Measurements from ENCODE around the gene DMGDH. TPM values are rescaled to one million over a fixed set of nuclear protein-coding genes. Genes with fewer than 3 reads are reported as not detected.

Gene DMGDH
- total and polyA plus RNA-seq, 10 of the 15 experiments (the other 5 are each of a cell fraction or from before 2014, with no cell fraction given) = 0.22 to 1.5 (median 0.44) TPM; not detected in 3

DNA sequence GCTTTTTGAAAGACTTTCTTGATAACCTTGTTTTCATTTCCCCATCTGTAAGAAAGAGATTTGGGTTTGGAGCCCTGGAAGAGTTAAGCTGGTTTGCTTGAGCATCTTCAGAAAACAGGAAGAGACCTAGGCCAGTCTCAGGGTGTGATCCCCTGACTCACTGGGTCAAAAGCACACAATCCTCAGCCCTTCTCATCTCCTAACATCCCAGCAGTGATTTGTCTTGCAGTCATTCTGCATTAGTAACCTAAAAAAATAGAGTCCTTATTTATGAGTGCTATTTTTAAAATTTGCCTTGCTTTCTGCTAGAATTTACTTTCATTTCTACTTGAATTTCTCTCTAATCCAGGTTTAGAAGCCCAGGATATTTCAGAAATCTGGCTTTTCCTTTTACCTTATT, 68.0 kb downstream of the DMGDH start:
- in situ Hi-C loops (cut with MboI) (no loop called here), intact Hi-C loops (cut with micrococcal nuclease; ENCODE audit: unreplicated experiment) (no loop called here)
- POLR2A ChIA-PET = no interaction called here

More for the DNA sequence above, 68.0 kb downstream of the DMGDH start:
- H3K9ac ChIP-seq (ENCODE audit: control insufficient read depth, insufficient read depth, low read length) = no peak overlapping the region
- TF ChIP-seq IKZF1 (conservative IDR thresholded peaks at IDR 0.05) (no peak), FOXK2 (IDR thresholded peaks at IDR 0.05) (no peak), RELA (IDR thresholded peaks at IDR 0.05; ENCODE audit: borderline replicate concordance, partially characterized antibody) (no peak), TCF7 (IDR thresholded peaks at IDR 0.05; ENCODE audit: borderline replicate concordance) (no peak), PAX8 (IDR thresholded peaks at IDR 0.05) (no peak), NR2C2 (IDR thresholded peaks at IDR 0.05; ENCODE audit: borderline replicate concordance, control insufficient read depth, insufficient read length, low read depth) (no peak), NFYA (IDR thresholded peaks at IDR 0.05; ENCODE audit: borderline replicate concordance, low read depth, low read length) (no peak), GABPA (IDR thresholded peaks at IDR 0.05; ENCODE audit: low read depth) (no peak), SMAD1 (IDR thresholded peaks at IDR 0.05; ENCODE audit: low read depth, partially characterized antibody) (no peak), TCF3 (IDR thresholded peaks at IDR 0.05; ENCODE audit: borderline replicate concordance, insufficient read depth, low read depth, low read length) (no peak), BHLHE40 (IDR thresholded peaks at IDR 0.05; ENCODE audit: borderline replicate concordance in 1 of 2, low read depth in 2 of 2, low read length in 1 of 2) (no peak)
- TF ChIP-seq, protein P1, sequence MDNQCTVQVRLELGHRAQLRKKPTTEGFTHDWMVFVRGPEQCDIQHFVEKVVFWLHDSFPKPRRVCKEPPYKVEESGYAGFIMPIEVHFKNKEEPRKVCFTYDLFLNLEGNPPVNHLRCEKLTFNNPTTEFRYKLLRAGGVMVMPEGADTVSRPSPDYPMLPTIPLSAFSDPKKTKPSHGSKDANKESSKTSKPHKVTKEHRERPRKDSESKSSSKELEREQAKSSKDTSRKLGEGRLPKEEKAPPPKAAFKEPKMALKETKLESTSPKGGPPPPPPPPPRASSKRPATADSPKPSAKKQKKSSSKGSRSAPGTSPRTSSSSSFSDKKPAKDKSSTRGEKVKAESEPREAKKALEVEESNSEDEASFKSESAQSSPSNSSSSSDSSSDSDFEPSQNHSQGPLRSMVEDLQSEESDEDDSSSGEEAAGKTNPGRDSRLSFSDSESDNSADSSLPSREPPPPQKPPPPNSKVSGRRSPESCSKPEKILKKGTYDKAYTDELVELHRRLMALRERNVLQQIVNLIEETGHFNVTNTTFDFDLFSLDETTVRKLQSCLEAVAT (IDR thresholded peaks at IDR 0.05) = no peak
- TF ChIP-seq, protein P2, sequence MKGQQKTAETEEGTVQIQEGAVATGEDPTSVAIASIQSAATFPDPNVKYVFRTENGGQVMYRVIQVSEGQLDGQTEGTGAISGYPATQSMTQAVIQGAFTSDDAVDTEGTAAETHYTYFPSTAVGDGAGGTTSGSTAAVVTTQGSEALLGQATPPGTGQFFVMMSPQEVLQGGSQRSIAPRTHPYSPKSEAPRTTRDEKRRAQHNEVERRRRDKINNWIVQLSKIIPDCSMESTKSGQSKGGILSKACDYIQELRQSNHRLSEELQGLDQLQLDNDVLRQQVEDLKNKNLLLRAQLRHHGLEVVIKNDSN (IDR thresholded peaks at IDR 0.05; ENCODE audit: borderline replicate concordance, extremely low read length, insufficient read depth, low read depth, low read length) = no peak
- TF ChIP-seq, protein P3, sequence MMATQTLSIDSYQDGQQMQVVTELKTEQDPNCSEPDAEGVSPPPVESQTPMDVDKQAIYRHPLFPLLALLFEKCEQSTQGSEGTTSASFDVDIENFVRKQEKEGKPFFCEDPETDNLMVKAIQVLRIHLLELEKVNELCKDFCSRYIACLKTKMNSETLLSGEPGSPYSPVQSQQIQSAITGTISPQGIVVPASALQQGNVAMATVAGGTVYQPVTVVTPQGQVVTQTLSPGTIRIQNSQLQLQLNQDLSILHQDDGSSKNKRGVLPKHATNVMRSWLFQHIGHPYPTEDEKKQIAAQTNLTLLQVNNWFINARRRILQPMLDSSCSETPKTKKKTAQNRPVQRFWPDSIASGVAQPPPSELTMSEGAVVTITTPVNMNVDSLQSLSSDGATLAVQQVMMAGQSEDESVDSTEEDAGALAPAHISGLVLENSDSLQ (IDR thresholded peaks at IDR 0.05) = no peak
- TF ChIP-seq, protein P4, sequence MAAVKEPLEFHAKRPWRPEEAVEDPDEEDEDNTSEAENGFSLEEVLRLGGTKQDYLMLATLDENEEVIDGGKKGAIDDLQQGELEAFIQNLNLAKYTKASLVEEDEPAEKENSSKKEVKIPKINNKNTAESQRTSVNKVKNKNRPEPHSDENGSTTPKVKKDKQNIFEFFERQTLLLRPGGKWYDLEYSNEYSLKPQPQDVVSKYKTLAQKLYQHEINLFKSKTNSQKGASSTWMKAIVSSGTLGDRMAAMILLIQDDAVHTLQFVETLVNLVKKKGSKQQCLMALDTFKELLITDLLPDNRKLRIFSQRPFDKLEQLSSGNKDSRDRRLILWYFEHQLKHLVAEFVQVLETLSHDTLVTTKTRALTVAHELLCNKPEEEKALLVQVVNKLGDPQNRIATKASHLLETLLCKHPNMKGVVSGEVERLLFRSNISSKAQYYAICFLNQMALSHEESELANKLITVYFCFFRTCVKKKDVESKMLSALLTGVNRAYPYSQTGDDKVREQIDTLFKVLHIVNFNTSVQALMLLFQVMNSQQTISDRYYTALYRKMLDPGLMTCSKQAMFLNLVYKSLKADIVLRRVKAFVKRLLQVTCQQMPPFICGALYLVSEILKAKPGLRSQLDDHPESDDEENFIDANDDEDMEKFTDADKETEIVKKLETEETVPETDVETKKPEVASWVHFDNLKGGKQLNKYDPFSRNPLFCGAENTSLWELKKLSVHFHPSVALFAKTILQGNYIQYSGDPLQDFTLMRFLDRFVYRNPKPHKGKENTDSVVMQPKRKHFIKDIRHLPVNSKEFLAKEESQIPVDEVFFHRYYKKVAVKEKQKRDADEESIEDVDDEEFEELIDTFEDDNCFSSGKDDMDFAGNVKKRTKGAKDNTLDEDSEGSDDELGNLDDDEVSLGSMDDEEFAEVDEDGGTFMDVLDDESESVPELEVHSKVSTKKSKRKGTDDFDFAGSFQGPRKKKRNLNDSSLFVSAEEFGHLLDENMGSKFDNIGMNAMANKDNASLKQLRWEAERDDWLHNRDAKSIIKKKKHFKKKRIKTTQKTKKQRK (IDR thresholded peaks at IDR 0.05; ENCODE audit: low read depth, low read length) = no peak
- no peaks in the 10 kb centered on the region for H4K20me1 ChIP-seq (ENCODE audit: control insufficient read depth, insufficient read depth)
- ChIA-PET SMC1A (ENCODE audit: uncharacterized antibody, unreplicated experiment) (interaction anchor here (1.4 to 1.7 kb wide), 3 partner anchors 9 to 102 kb away, joined by 4 to 6 read pairs (median 5); no protein-coding TSS in a partner anchor), CTCF (interaction anchor here (0.6 to 1.5 kb wide), 4 partner anchors 9 to 680 kb away, joined by 3 to 5 read pairs (median 3); no protein-coding TSS in a partner anchor), RAD21 (ENCODE audit: unreplicated experiment) (interaction anchor here (1.4 kb wide), 1 partner anchor 19 kb away, joined by 3 read pairs; no protein-coding TSS in a partner anchor)
- H3K4me3 ChIP-seq = no peak overlapping the region
- DNase-seq (ENCODE audit: low read depth, low spot score) (no peak), FAIRE-seq (no peak), ATAC-seq (no peak)
- no peaks in the 10 kb centered on the region for H3K36me3 ChIP-seq (ENCODE audit: control insufficient read depth in 2 of 2, insufficient read depth in 2 of 2, low read length in 1 of 2)
- no TSS peak for BruUV-seq (replicated peaks)
- H3K79me2 ChIP-seq (ENCODE audit: control insufficient read depth, insufficient read depth, low read length) = no peaks in the 10 kb centered on the region
- no peaks in the 10 kb centered on the region for H3K27me3 ChIP-seq (replicated peaks in 1 of 2; ENCODE audit: control insufficient read depth in 2 of 2, insufficient read depth in 2 of 2, low read length in 1 of 2)
- no peak overlapping the region for H3K27ac ChIP-seq (ENCODE audit: control insufficient read depth, insufficient read depth)
- H2AFZ ChIP-seq (ENCODE audit: control insufficient read depth, low read depth, low read length) = no peak overlapping the region
- H3K4me1 ChIP-seq (ENCODE audit: control insufficient read depth, insufficient read depth, low read length) = no peaks in the 10 kb centered on the region
- H3K4me2 ChIP-seq (ENCODE audit: control insufficient read depth, insufficient read depth) = no peak overlapping the region
- H3K9me3 ChIP-seq (replicated peaks; ENCODE audit: control insufficient read depth, insufficient read depth, low read length) = no peaks in the 10 kb centered on the region

All from GM12878 (cell line).